ENCODE data around the gene USP24. TPM values are rescaled to one million over a fixed set of nuclear protein-coding genes. Genes with fewer than 3 reads are reported as not detected.

USP24 gene
- total RNA-seq, 4 donors from 2014 or later: 14.9 to 66.1 (median 44.1) TPM

GRCh38 chr1:55246331-55246730 lies 31.2 kb upstream of the USP24 start:
- Histone ChIP-seq H3K27me3 (no peaks in the 10 kb centered on the region), H3K4me1 (no peaks in the 10 kb centered on the region), H3K36me3 (no peaks in the 10 kb centered on the region), H3K27ac (no peak overlapping the region), H3K9me3 (no peaks in the 10 kb centered on the region), H3K4me3 (no peak overlapping the region)
- no peak for DNase-seq
- TF ChIP-seq POLR2A (IDR thresholded peaks at IDR 0.05): no peak
- no peak for TF ChIP-seq CTCF (IDR thresholded peaks at IDR 0.05)
- intact Hi-C loops (cut with DNase I; ENCODE audit: low total_unique reads): no loop called here

- no peak overlapping the region for H3K4me3 ChIP-seq
- no peaks in the 10 kb centered on the region for H3K36me3 ChIP-seq
- no peaks in the 10 kb centered on the region for H3K27me3 ChIP-seq
- TF ChIP-seq CTCF (IDR thresholded peaks at IDR 0.05) (no peak), POLR2A (IDR thresholded peaks at IDR 0.05) (no peak)
- DNase-seq: no peak
- no peak overlapping the region for H3K27ac ChIP-seq
- intact Hi-C loops (cut with DNase I; ENCODE audit: low total_unique reads): no loop called here
- no peaks in the 10 kb centered on the region for H3K4me1 ChIP-seq
- H3K9me3 ChIP-seq: no peaks in the 10 kb centered on the region
These were observed 30.6 kb upstream of the USP24 start for GRCh38 chr1:55245781-55246180.

- no peak for DNase-seq
- TF ChIP-seq POLR2A (IDR thresholded peaks at IDR 0.05): no peak
- no peak for TF ChIP-seq CTCF (IDR thresholded peaks at IDR 0.05)
- Histone ChIP-seq H3K4me3 (no peak overlapping the region), H3K9me3 (no peaks in the 10 kb centered on the region), H3K27me3 (no peaks in the 10 kb centered on the region), H3K36me3 (no peaks in the 10 kb centered on the region), H3K27ac (no peak overlapping the region), H3K4me1 (no peaks in the 10 kb centered on the region)
- intact Hi-C loops (cut with DNase I; ENCODE audit: low total_unique reads): no loop called here
These were observed 29.4 kb upstream of the USP24 start for GRCh38 chr1:55244476-55245099.

- no peak for DNase-seq
- TF ChIP-seq CTCF (IDR thresholded peaks at IDR 0.05) (no peak), POLR2A (IDR thresholded peaks at IDR 0.05) (no peak)
- no peak overlapping the region for H3K4me3 ChIP-seq
- H3K27me3 ChIP-seq: no peaks in the 10 kb centered on the region
- intact Hi-C loops (cut with DNase I; ENCODE audit: low total_unique reads): no loop called here
- H3K9me3 ChIP-seq: no peaks in the 10 kb centered on the region
- H3K27ac ChIP-seq: no peak overlapping the region
- H3K36me3 ChIP-seq: no peaks in the 10 kb centered on the region
- no peaks in the 10 kb centered on the region for H3K4me1 ChIP-seq
These were observed 28.5 kb upstream of the USP24 start for GRCh38 chr1:55243655-55244054.

GRCh38 chr1:55239548-55239947 lies 24.4 kb upstream of the USP24 start:
- Histone ChIP-seq H3K4me3 (no peak overlapping the region), H3K27me3 (no peaks in the 10 kb centered on the region), H3K36me3 (no peaks in the 10 kb centered on the region), H3K27ac (no peak overlapping the region), H3K4me1 (no peaks in the 10 kb centered on the region), H3K9me3 (no peaks in the 10 kb centered on the region)
- no peak for DNase-seq
- intact Hi-C loops (cut with DNase I; ENCODE audit: low total_unique reads): no loop called here
- no peak for TF ChIP-seq CTCF (IDR thresholded peaks at IDR 0.05)
- no peak for TF ChIP-seq POLR2A (IDR thresholded peaks at IDR 0.05)

All from uterus (tissue), 4 donors.